Thyroid gland (tissue), 4 donors: ENCODE measurements around the gene MRPL33.

Source experiments
- POLR2A ChIP-seq, 2 donors: fragments of 450-650 bp; IDR thresholded peaks; one replicate each; pipeline ENCODE4 v1.6.1; 2017; ENCODE audit warnings: antibody characterized with exemption in 2 of 2, mild to moderate bottlenecking in 2 of 2, moderate library complexity in 1 of 2
- TF ChIP-seq, protein P1 (sequence below), 6 experiments: fragments of 200-600 bp in 3 of 6; fragments of 450-650 bp in 3 of 6; sonication (generic) in 3 of 6; IDR thresholded peaks; one replicate each; pipeline ENCODE4 v1.5.1; 2016 to 2019; ENCODE audit warnings: antibody characterized with exemption in 6 of 6, mild to moderate bottlenecking in 2 of 6, inconsistent platforms in 1 of 6, moderate library complexity in 1 of 6

DNA sequence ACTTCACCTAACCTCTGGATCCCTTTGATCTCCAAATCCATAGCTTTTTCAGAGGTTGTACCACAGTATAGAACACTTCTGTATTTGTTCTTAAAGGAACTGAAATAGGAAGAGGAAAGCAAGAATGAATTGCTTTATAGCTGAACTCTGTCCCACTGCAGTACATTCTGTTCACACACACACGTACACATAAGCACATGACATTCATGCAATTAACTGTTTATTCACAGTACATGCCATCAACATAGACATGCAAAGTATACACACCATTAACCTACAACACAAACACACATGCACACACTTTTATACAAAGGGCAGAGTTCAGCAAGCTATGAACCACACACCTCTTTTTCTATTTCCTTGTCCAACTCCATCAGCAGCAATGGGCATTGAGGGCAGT lies 43.2 kb downstream of the MRPL33 start:
- TF ChIP-seq, protein P1, sequence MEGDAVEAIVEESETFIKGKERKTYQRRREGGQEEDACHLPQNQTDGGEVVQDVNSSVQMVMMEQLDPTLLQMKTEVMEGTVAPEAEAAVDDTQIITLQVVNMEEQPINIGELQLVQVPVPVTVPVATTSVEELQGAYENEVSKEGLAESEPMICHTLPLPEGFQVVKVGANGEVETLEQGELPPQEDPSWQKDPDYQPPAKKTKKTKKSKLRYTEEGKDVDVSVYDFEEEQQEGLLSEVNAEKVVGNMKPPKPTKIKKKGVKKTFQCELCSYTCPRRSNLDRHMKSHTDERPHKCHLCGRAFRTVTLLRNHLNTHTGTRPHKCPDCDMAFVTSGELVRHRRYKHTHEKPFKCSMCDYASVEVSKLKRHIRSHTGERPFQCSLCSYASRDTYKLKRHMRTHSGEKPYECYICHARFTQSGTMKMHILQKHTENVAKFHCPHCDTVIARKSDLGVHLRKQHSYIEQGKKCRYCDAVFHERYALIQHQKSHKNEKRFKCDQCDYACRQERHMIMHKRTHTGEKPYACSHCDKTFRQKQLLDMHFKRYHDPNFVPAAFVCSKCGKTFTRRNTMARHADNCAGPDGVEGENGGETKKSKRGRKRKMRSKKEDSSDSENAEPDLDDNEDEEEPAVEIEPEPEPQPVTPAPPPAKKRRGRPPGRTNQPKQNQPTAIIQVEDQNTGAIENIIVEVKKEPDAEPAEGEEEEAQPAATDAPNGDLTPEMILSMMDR (IDR thresholded peaks at IDR 0.05) = no peak
- no peak for TF ChIP-seq POLR2A (IDR thresholded peaks at IDR 0.05)
